Measurements from ENCODE around the gene SLC5A6. TPM values are rescaled to one million over a fixed set of nuclear protein-coding genes. Genes with fewer than 3 reads are reported as not detected.

Gene SLC5A6
- total and polyA plus RNA-seq, 7 donors: 2.4 to 26.7 (median 11.1) TPM

GRCh38 chr2:27233341-27233740, 21.3 kb upstream of the SLC5A6 start:
- Histone ChIP-seq H3K27ac (no peak overlapping the region), H3K4me1 (no peaks in the 10 kb centered on the region), H3K9me3 (no peaks in the 10 kb centered on the region), H3K27me3 (no peaks in the 10 kb centered on the region), H3K4me3 (no peak overlapping the region), H3K36me3 (peaks cover 28 to 100% (median 69%) of the 10 kb centered on the region in 4 donors)
- peak; percentile 48 for DNase-seq
- WGBS, 2 donors: 95 to 96% methylated on average over 14 of the region's 14 CpGs
- TF ChIP-seq EP300 (IDR thresholded peaks at IDR 0.05) (no peak), CTCF (IDR thresholded peaks at IDR 0.05) (no peak), POLR2A (IDR thresholded peaks at IDR 0.05) (no peak), POLR2AphosphoS5 (IDR thresholded peaks at IDR 0.05) (no peak)
- intact Hi-C loops (cut with DNase I): no loop called here

GRCh38 chr2:27231921-27232320, 19.9 kb upstream of the SLC5A6 start:
- Histone ChIP-seq H3K27me3 (no peaks in the 10 kb centered on the region), H3K36me3 (peaks cover 25 to 100% (median 59%) of the 10 kb centered on the region in 4 donors), H3K27ac (no peak overlapping the region), H3K4me3 (no peak overlapping the region), H3K4me1 (no peaks in the 10 kb centered on the region), H3K9me3 (no peaks in the 10 kb centered on the region)
- no peak for TF ChIP-seq EP300 (IDR thresholded peaks at IDR 0.05)
- no peak for TF ChIP-seq POLR2A (IDR thresholded peaks at IDR 0.05)
- no peak for TF ChIP-seq CTCF (IDR thresholded peaks at IDR 0.05)
- TF ChIP-seq POLR2AphosphoS5 (IDR thresholded peaks at IDR 0.05): no peak
- intact Hi-C loops (cut with DNase I): no loop called here
- DNase-seq: peak; percentile 33
- WGBS, 2 donors: 96 to 97% methylated on average over 13 of the region's 13 CpGs

- H3K27me3 ChIP-seq: no peaks in the 10 kb centered on the region
- intact Hi-C loops (cut with DNase I): no loop called here
- TF ChIP-seq POLR2A (IDR thresholded peaks at IDR 0.05) (no peak), EP300 (IDR thresholded peaks at IDR 0.05) (no peak), CTCF (IDR thresholded peaks at IDR 0.05) (no peak), POLR2AphosphoS5 (IDR thresholded peaks at IDR 0.05) (no peak)
- DNase-seq: no peak
- no peaks in the 10 kb centered on the region for H3K9me3 ChIP-seq
- H3K36me3 ChIP-seq: peaks cover 14 to 100% (median 56%) of the 10 kb centered on the region in 4 donors
- H3K27ac ChIP-seq: no peak overlapping the region
- H3K4me3 ChIP-seq: no peak overlapping the region
- WGBS, 2 donors: 82 to 89% methylated on average over 2 of the region's 2 CpGs
- H3K4me1 ChIP-seq: no peaks in the 10 kb centered on the region
Measured at GRCh38 chr2:27227501-27227900, 15.4 kb upstream of the SLC5A6 start.

- intact Hi-C loops (cut with DNase I): no loop called here
- no peak overlapping the region for H3K4me3 ChIP-seq
- H3K27me3 ChIP-seq: no peaks in the 10 kb centered on the region
- TF ChIP-seq EP300 (IDR thresholded peaks at IDR 0.05) (no peak), POLR2AphosphoS5 (IDR thresholded peaks at IDR 0.05) (no peak), POLR2A (IDR thresholded peaks at IDR 0.05) (no peak), CTCF (IDR thresholded peaks at IDR 0.05) (no peak)
- H3K9me3 ChIP-seq: no peaks in the 10 kb centered on the region
- WGBS, 2 donors: 92 to 97% methylated on average over 9 of the region's 9 CpGs
- no peak overlapping the region for H3K27ac ChIP-seq
- no peak for DNase-seq
- no peaks in the 10 kb centered on the region for H3K4me1 ChIP-seq
- H3K36me3 ChIP-seq: peaks cover 14 to 95% (median 49%) of the 10 kb centered on the region in 4 donors
Measured at GRCh38 chr2:27225526-27225925, 13.5 kb upstream of the SLC5A6 start.

- H3K36me3 ChIP-seq: peaks cover 14 to 74% (median 43%) of the 10 kb centered on the region in 4 donors
- no peak for TF ChIP-seq POLR2AphosphoS5 (IDR thresholded peaks at IDR 0.05)
- TF ChIP-seq POLR2A (IDR thresholded peaks at IDR 0.05): no peak
- TF ChIP-seq CTCF (IDR thresholded peaks at IDR 0.05): no peak
- WGBS, 2 donors: 98% methylated on average over 6 of the region's 6 CpGs
Measured at GRCh38 chr2:27223416-27223815, 11.3 kb upstream of the SLC5A6 start.

More at GRCh38 chr2:27223416-27223815, 11.3 kb upstream of the SLC5A6 start:
- no peak overlapping the region for H3K27ac ChIP-seq
- intact Hi-C loops (cut with DNase I): no loop called here
- H3K4me1 ChIP-seq: peaks cover 0 to 3% (median under 1%) of the 10 kb centered on the region in 4 donors
- no peak overlapping the region for H3K4me3 ChIP-seq
- no peaks in the 10 kb centered on the region for H3K9me3 ChIP-seq
- no peaks in the 10 kb centered on the region for H3K27me3 ChIP-seq
- no peak for DNase-seq

Measured in sigmoid colon (tissue), 7 donors.